B cell (primary cell): ENCODE data around the gene MIOX.

Source experiments
- EZH2 ChIP-seq: IDR thresholded peaks from 2 replicates; pipeline ENCODE4 v1.6.1; 2012; ENCODE audit warnings: borderline replicate concordance, low read depth, mild to moderate bottlenecking, moderate library complexity, low read length; ENCODE audit not compliant: insufficient read depth, poor library complexity, severe bottlenecking
- TF ChIP-seq, protein P1 (sequence below): fragments of 200-600 bp; IDR thresholded peaks from one replicate; pipeline ENCODE4 v1.8.0; 2022; ENCODE audit warnings: antibody characterized with exemption, mild to moderate bottlenecking

DNA sequence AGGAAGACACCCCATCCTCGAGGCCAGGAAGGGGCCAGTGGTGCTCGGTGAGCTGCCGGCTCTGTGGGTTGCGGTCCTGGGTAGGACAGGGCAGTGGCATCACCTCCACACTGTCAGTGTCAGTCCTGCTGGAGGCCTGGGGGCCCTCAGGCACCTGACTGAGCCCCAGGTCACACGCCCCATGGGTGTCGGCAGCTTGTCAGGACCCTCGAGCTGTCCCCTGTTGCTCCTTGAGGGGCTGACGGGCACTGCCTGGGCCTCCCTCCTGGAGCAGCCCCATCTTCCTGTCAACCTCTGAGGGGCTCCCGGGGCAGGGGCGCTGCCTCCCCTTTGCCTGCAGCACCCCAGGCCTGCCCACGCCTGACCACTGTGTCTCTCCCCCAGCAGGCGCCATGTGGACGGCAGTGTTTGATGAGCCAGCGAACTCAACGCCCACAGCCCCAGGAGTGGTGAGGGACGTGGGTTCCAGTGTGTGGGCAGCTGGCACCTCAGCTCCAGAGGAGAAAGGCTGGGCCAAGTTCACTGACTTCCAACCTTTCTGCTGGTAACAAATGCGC is 47.3 kb upstream of the MIOX start:
- TF ChIP-seq, protein P1, sequence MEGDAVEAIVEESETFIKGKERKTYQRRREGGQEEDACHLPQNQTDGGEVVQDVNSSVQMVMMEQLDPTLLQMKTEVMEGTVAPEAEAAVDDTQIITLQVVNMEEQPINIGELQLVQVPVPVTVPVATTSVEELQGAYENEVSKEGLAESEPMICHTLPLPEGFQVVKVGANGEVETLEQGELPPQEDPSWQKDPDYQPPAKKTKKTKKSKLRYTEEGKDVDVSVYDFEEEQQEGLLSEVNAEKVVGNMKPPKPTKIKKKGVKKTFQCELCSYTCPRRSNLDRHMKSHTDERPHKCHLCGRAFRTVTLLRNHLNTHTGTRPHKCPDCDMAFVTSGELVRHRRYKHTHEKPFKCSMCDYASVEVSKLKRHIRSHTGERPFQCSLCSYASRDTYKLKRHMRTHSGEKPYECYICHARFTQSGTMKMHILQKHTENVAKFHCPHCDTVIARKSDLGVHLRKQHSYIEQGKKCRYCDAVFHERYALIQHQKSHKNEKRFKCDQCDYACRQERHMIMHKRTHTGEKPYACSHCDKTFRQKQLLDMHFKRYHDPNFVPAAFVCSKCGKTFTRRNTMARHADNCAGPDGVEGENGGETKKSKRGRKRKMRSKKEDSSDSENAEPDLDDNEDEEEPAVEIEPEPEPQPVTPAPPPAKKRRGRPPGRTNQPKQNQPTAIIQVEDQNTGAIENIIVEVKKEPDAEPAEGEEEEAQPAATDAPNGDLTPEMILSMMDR, result no peak
- TF ChIP-seq EZH2, result no peak
